GM12801 (cell line): ENCODE data around the gene C8B.

Source experiments
- CTCF ChIP-seq: IDR thresholded peaks from one replicate; pipeline ENCODE4 v1.5.1; 2011; ENCODE audit warnings: control low read depth; ENCODE audit not compliant: insufficient read length; ENCODE audit errors: extremely low read depth

Gene C8B

GRCh38 chr1:56931686-56932085 lies 34.1 kb downstream of the C8B start:
- no peak for TF ChIP-seq CTCF

- TF ChIP-seq CTCF, result no peak
Observed at GRCh38 chr1:56931211-56931610, 34.6 kb downstream of the C8B start.

GRCh38 chr1:56929492-56929891 lies 36.3 kb downstream of the C8B start:
- TF ChIP-seq CTCF, result no peak

- no peak for TF ChIP-seq CTCF
Observed at GRCh38 chr1:56927986-56928385, 37.8 kb downstream of the C8B start.

GRCh38 chr1:56927171-56927570 lies 38.6 kb downstream of the C8B start:
- TF ChIP-seq CTCF, result no peak

GRCh38 chr1:56925193-56925592 lies 40.6 kb downstream of the C8B start:
- TF ChIP-seq CTCF, result no peak

- TF ChIP-seq CTCF, result no peak
Observed at GRCh38 chr1:56924116-56924515, 41.7 kb downstream of the C8B start.

- TF ChIP-seq CTCF, result no peak
Observed at GRCh38 chr1:56923201-56923600, 42.6 kb downstream of the C8B start.
